ENCODE measurements around the gene FSTL3. TPM values are rescaled to one million over a fixed set of nuclear protein-coding genes. Genes with fewer than 3 reads are reported as not detected.

FSTL3 gene
- total RNA-seq, 1 experiment from 2014 or later = 32.5 TPM

GRCh38 chr19:709196-709964, 33.2 kb downstream of the FSTL3 start:
- Histone ChIP-seq H3K9me3 (ENCODE audit: control insufficient read depth, insufficient read depth, low read depth, low read length) (no peaks in the 10 kb centered on the region), H3K36me3 (ENCODE audit: control insufficient read depth, insufficient read depth, low read length) (no peaks in the 10 kb centered on the region; the same call in 1 of the 2 replicates), H3K4me3 (ENCODE audit: low read depth in 2 of 2, low read length in 2 of 2) (peak overlapping the region; percentile 20 to 46), H3K4me1 (ENCODE audit: control insufficient read depth, insufficient read depth, low read length) (no peaks in the 10 kb centered on the region), H3K27ac (ENCODE audit: low read length) (no peak overlapping the region), H3K27me3 (ENCODE audit: control insufficient read depth, insufficient read depth, low read length) (no peaks in the 10 kb centered on the region)
- CTCF ChIA-PET = interaction anchor here (0.6 kb wide), 1 partner anchor 9 kb away, joined by 9 read pairs; no protein-coding TSS in a partner anchor
- POLR2A ChIA-PET = no interaction called here
- TF ChIP-seq SIN3A (IDR thresholded peaks at IDR 0.05; ENCODE audit: borderline replicate concordance, insufficient read depth, low read depth, low read length) (no peak), POLR2AphosphoS5 (IDR thresholded peaks at IDR 0.05; ENCODE audit: low read depth, low read length) (no peak), REST (IDR thresholded peaks at IDR 0.05; ENCODE audit: insufficient read depth in 1 of 2, low read depth in 2 of 2, low read length in 1 of 2) (no peak), TCF7L2 (IDR thresholded peaks at IDR 0.05; ENCODE audit: low read depth, low read length) (no peak)
- ATAC-seq (peak; percentile 29; the same call in 1 of the 2 replicates), DNase-seq (ENCODE audit: low read depth, low spot score) (no peak)
- in situ Hi-C loops (cut with HindIII; ENCODE audit: low pct_unique_long_range_greater_than_20kb, low sequenced_read_pairs) (no loop called here), intact Hi-C loops (cut with micrococcal nuclease; ENCODE audit: unreplicated experiment) (no loop called here)
- no TSS peak for BruUV-seq (replicated peaks)

GRCh38 chr19:709965-710571, 33.9 kb downstream of the FSTL3 start:
- ChIA-PET CTCF (interaction anchor here (0.6 kb wide), 1 partner anchor 10 kb away, joined by 9 read pairs; no protein-coding TSS in a partner anchor), POLR2A (no interaction called here)
- H3K4me3 ChIP-seq (ENCODE audit: low read depth in 2 of 2, low read length in 2 of 2) = peak overlapping the region in 1 of 2 experiments; percentile 46; a peak in 3 of 4 replicates
- no peaks in the 10 kb centered on the region for H3K4me1 ChIP-seq (ENCODE audit: control insufficient read depth, insufficient read depth, low read length)
- in situ Hi-C loops (cut with HindIII; ENCODE audit: low pct_unique_long_range_greater_than_20kb, low sequenced_read_pairs) = no loop called here
- ATAC-seq (no peak), DNase-seq (ENCODE audit: low read depth, low spot score) (no peak)
- TF ChIP-seq CTCF (IDR thresholded peaks at IDR 0.05) = no peak
- no peak for TF ChIP-seq SIN3A (IDR thresholded peaks at IDR 0.05; ENCODE audit: borderline replicate concordance, insufficient read depth, low read depth, low read length)
- TF ChIP-seq POLR2AphosphoS5 (IDR thresholded peaks at IDR 0.05; ENCODE audit: low read depth, low read length) = no peak
- TF ChIP-seq TCF7L2 (IDR thresholded peaks at IDR 0.05; ENCODE audit: low read depth, low read length) = no peak
- TF ChIP-seq REST (IDR thresholded peaks at IDR 0.05; ENCODE audit: insufficient read depth in 1 of 2, low read depth in 2 of 2, low read length in 1 of 2) = no peak
- H3K27me3 ChIP-seq (ENCODE audit: control insufficient read depth, insufficient read depth, low read length) = no peaks in the 10 kb centered on the region
- no TSS peak for BruUV-seq (replicated peaks)
- no peaks in the 10 kb centered on the region for H3K9me3 ChIP-seq (ENCODE audit: control insufficient read depth, insufficient read depth, low read depth, low read length)
- no peaks in the 10 kb centered on the region; the same call in 1 of the 2 replicates for H3K36me3 ChIP-seq (ENCODE audit: control insufficient read depth, insufficient read depth, low read length)
- no peak overlapping the region for H3K27ac ChIP-seq (ENCODE audit: low read length)
- intact Hi-C loops (cut with micrococcal nuclease; ENCODE audit: unreplicated experiment) = no loop called here

Measured in Panc1 (cell line).